GM12875 (cell line): ENCODE results near the gene SCEL.

ENCODE experiments used
- H3K4me3 ChIP-seq: one replicate; pipeline ENCODE4 v1.5.1; 2011; ENCODE audit warnings: low read depth, low read length, control low read depth
- CTCF ChIP-seq: IDR thresholded peaks from 2 replicates; pipeline ENCODE4 v1.5.1; 2011; ENCODE audit warnings: low read depth, mild to moderate bottlenecking, control low read depth, inconsistent platforms, low read length, moderate library complexity, borderline replicate concordance; ENCODE audit not compliant: insufficient read depth

The SCEL gene

GRCh38 chr13:77537289-77537919 is 1.9 kb downstream of the SCEL start:
- H3K4me3 ChIP-seq = no peak overlapping the region
- TF ChIP-seq CTCF = no peak

- no peak for TF ChIP-seq CTCF
These were observed 8.2 kb downstream of the SCEL start for GRCh38 chr13:77543711-77544110.

GRCh38 chr13:77544355-77544754 is 8.8 kb downstream of the SCEL start:
- TF ChIP-seq CTCF = no peak
- H3K4me3 ChIP-seq = no peak overlapping the region

More at GRCh38 chr13:77543711-77544110, 8.2 kb downstream of the SCEL start:
- no peak overlapping the region for H3K4me3 ChIP-seq

- TF ChIP-seq CTCF = no peak
- no peak overlapping the region for H3K4me3 ChIP-seq
These were observed 9.3 kb downstream of the SCEL start for GRCh38 chr13:77544758-77545338.

- TF ChIP-seq CTCF = no peak
- H3K4me3 ChIP-seq = no peak overlapping the region
These were observed 10.3 kb downstream of the SCEL start for GRCh38 chr13:77545626-77546412.

GRCh38 chr13:77548095-77548494 is 12.6 kb downstream of the SCEL start:
- TF ChIP-seq CTCF = no peak
- no peak overlapping the region for H3K4me3 ChIP-seq
